Muscle layer of colon (tissue), 2 donors: ENCODE measurements around the gene POLR1A.

Source experiments
- H3K27ac ChIP-seq: one replicate; pipeline ENCODE4 v1.7.0; 2013; ENCODE audit warnings: low read depth, mild to moderate bottlenecking, low read length, moderate library complexity
- H3K27me3 ChIP-seq, 2 donors: one replicate each; pipeline ENCODE4 v1.7.0; 2013; ENCODE audit warnings: low read length in 2 of 2, mild to moderate bottlenecking in 2 of 2; ENCODE audit not compliant: insufficient read depth in 2 of 2, control insufficient read depth in 1 of 2
- H3K36me3 ChIP-seq: one replicate; pipeline ENCODE4 v1.7.0; 2013; ENCODE audit warnings: mild to moderate bottlenecking, low read length; ENCODE audit not compliant: insufficient read depth
- H3K4me1 ChIP-seq: one replicate; pipeline ENCODE4 v1.7.0; 2013; ENCODE audit warnings: mild to moderate bottlenecking, low read length; ENCODE audit not compliant: insufficient read depth
- H3K4me3 ChIP-seq, 2 donors: one replicate each; pipeline ENCODE4 v1.7.0; 2013; ENCODE audit warnings: low read length in 2 of 2, low read depth in 1 of 2, mild to moderate bottlenecking in 1 of 2, moderate library complexity in 1 of 2
- H3K9ac ChIP-seq: one replicate; pipeline ENCODE4 v1.7.0; 2013; ENCODE audit warnings: low read length
- H3K9me3 ChIP-seq: one replicate; pipeline ENCODE4 v1.7.0; 2013; ENCODE audit warnings: mild to moderate bottlenecking, low read length
- donor health status: abdominal sarcoma.
- donor health status: Adenocarcinoma of cecum.

The POLR1A gene

DNA sequence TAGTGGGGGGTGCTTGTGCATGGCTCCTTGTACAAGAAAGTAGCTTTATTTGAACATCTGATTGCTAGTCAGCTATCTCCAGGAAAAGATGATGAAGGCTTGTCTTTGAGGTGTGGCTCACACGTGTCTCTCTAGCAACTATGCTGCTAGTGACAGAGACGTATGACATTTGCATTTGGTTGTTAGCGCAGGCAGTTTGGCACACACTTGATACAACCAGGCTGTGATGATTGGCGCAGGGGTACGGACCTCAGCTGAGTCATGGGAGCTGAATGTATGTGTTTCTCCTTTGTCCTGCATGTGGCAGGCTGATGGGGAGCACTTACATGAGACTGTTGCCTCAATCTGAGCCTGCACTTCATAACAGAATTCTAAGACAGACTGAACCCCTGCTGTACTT, 30.0 kb upstream of the POLR1A start:
- H3K27me3 ChIP-seq, result no peaks in the 10 kb centered on the region
- H3K36me3 ChIP-seq, result peaks cover 94% of the 10 kb centered on the region
- H3K9me3 ChIP-seq, result no peaks in the 10 kb centered on the region
- H3K27ac ChIP-seq, result no peak overlapping the region
- no peak overlapping the region for H3K9ac ChIP-seq
- H3K4me3 ChIP-seq, result no peak overlapping the region
- H3K4me1 ChIP-seq, result no peaks in the 10 kb centered on the region

DNA sequence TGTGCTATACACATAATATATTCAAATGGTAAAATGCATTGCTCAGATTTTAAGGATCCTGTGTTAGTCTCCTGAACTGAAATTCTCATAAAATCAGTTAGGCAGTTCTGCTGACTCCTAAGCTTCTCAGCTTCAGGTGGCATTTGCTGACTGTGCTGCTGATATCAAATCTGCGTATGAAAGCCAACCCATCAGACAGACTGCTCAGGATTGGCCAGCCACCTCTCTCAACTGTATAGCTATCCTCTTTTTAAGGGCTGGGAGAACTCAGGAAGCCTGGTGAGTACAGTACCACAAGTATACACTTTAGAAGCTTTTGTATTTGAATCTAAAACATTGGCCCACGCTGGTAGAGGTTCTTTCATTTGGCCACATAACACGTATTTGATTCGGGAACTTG, 29.0 kb upstream of the POLR1A start:
- Histone ChIP-seq H3K9ac (no peak overlapping the region), H3K9me3 (no peaks in the 10 kb centered on the region)

DNA sequence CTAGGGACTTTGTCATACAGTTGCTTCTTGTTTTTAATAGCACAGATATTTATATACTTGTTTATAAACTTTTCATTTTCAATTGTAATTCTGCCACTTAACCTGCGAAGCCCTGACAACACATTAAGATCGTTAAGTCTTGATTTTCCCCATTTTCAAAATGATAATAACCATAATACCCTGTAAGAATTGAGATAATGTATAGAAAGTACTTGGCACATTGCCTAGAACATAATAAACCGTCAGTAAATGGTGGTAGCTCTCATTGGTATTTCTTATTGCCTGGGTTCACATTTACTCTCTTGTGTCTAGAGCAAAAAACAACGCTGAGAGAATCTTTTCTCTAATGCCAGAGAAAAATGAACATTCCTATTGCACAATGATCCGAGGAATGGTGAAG, 19.0 kb upstream of the POLR1A start:
- H3K4me3 ChIP-seq, result no peak overlapping the region
- no peaks in the 10 kb centered on the region for H3K9me3 ChIP-seq
- no peaks in the 10 kb centered on the region for H3K4me1 ChIP-seq
- H3K36me3 ChIP-seq, result peaks cover 93% of the 10 kb centered on the region
- no peak overlapping the region for H3K27ac ChIP-seq
- H3K9ac ChIP-seq, result no peak overlapping the region
- no peaks in the 10 kb centered on the region for H3K27me3 ChIP-seq

More for the DNA sequence above, 29.0 kb upstream of the POLR1A start:
- no peaks in the 10 kb centered on the region for H3K27me3 ChIP-seq
- H3K27ac ChIP-seq, result no peak overlapping the region
- H3K36me3 ChIP-seq, result peaks cover 86% of the 10 kb centered on the region
- H3K4me3 ChIP-seq, result no peak overlapping the region
- H3K4me1 ChIP-seq, result no peaks in the 10 kb centered on the region

DNA sequence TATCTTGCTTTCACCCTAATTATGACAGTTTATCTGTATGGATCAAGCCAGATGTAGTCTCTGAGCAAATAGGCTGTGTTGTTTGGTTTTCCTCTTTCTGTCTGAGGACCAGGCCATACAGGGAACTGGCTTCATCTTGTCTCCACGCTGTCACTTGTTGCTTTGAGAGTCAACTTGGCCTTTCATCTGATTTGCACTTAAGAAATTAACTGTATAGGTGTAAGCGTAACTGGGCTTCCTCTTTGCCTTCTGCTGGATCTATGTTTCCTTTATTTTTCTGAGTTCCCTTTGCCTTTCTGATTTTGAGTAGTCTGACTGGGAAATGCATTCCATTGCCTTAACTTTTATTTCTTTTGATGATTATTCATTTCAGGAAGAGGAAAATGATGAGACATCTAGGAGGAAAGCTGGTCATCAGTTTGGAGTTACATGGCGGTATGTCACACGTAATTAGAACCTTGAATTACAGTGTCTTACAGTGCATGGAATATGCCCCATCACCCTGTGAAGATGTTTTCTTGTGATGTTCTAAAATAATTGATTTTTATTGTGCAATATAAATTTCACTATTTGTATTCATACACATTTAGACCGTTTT, 17.7 kb upstream of the POLR1A start:
- Histone ChIP-seq H3K27ac (no peak overlapping the region), H3K9me3 (no peaks in the 10 kb centered on the region), H3K36me3 (peaks cover 95% of the 10 kb centered on the region), H3K9ac (no peak overlapping the region), H3K4me1 (no peaks in the 10 kb centered on the region), H3K4me3 (no peak overlapping the region), H3K27me3 (no peaks in the 10 kb centered on the region)

DNA sequence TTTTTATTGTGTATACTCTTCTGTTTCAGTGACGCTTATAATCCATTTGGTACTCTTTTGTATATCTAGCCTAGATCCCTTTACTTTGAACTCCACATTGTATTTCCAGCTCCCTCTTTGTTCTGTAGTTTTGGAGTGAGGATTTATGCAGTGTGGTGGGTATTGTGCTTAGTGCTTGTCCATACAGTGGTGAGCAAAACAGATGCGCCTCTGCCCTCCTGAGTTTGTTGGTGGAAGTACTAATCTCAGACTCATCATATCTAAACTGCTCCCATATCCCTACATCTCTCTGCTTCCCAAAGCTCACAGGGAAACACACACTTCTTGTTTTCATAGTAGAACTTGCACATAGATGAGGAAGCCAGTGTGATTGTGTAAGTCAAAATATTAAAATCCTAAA, 12.4 kb upstream of the POLR1A start:
- Histone ChIP-seq H3K9me3 (no peaks in the 10 kb centered on the region), H3K9ac (no peak overlapping the region), H3K27ac (no peak overlapping the region), H3K36me3 (peaks cover 77% of the 10 kb centered on the region), H3K27me3 (no peaks in the 10 kb centered on the region), H3K4me3 (no peak overlapping the region), H3K4me1 (no peaks in the 10 kb centered on the region)

DNA sequence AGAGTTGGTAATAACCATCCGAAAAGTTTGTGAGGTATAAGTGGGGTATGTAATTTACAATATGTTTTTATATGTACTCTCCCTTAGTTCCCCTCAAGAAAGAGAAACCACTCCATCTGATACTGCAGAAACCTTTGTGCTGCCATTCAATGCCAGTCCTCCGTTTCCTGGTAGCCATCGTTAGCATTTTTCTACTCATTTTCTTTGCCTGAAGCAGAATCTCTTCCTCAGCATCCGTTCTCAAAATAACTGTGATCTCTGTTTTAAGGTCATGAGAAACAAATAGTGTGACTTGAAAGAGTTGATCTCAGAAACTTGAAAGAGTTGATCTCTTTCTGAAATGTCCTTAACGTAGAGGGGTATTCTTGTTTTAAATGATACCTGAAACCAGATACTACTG, 1.3 kb upstream of the POLR1A start:
- H3K4me3 ChIP-seq, result peak overlapping the region; percentile 95 to 97
- H3K27ac ChIP-seq, result no peak overlapping the region
- peaks cover 27% of the 10 kb centered on the region for H3K4me1 ChIP-seq
- H3K27me3 ChIP-seq, result no peaks in the 10 kb centered on the region
- no peaks in the 10 kb centered on the region for H3K9me3 ChIP-seq
- peaks cover 21% of the 10 kb centered on the region for H3K36me3 ChIP-seq
- peak overlapping the region; percentile 57 for H3K9ac ChIP-seq

DNA sequence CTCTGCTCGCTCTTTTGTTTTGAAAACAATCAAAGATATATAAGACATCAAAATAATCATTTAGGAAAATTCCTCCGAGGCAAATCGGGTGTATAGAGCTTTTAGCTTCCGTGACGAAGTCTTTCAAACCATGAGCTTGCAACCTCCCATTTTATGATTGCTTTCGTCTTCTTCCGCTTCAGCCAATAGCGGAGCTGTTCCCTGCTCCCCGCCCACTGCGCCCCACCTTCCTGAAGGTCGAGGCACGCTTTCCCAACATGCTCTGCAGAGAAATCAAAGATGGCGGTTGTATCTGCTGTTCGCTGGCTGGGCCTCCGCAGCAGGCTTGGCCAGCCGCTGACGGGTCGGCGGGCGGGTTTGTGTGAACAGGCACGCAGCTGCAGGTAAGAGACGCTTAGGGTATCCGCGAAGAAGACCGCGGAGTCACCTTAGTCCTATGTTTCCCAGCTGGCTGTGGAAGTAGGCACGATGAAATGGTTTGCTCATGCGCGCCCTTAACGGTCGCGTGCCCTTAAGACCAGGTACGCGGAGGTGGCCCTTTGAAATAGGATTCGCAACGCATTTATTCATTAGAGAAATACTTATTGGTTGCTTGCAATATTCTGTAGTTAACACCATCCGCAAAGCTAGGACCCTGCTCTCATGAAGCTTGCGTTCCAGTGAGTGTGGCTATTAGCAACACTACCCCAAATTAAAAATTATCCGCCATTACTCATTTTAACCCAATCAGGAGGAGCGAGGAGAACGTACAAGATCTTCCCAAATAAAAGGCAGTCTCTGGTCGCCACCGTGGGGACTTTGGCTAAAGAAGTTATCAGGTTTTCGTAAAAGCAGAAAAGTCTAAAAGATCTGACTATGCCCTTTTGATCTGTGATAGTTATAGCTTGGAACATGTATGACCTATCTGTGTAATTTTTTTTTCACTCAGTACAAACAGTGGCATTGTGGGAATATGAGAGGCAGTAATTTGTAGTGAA, 571 bp upstream of the POLR1A start, which contains the start of gene PTCD3:
PTCD3 (plus strand) TSS at position 267 of the 977 bp plus-strand sequence; CDS start at position 280, 13 bp downstream.
- no peaks in the 10 kb centered on the region for H3K27me3 ChIP-seq
- peak within 1 kb of the TSS; percentile 96 for H3K27ac ChIP-seq
- H3K36me3 ChIP-seq, result peaks cover 18% of the 10 kb centered on the region
- H3K4me1 ChIP-seq, result peaks cover 27% of the 10 kb centered on the region
- H3K9me3 ChIP-seq, result no peaks in the 10 kb centered on the region
- H3K9ac ChIP-seq, result peak within 1 kb of the TSS; percentile 57
- H3K4me3 ChIP-seq, result peak within 1 kb of the TSS; percentile 95 to 97

DNA sequence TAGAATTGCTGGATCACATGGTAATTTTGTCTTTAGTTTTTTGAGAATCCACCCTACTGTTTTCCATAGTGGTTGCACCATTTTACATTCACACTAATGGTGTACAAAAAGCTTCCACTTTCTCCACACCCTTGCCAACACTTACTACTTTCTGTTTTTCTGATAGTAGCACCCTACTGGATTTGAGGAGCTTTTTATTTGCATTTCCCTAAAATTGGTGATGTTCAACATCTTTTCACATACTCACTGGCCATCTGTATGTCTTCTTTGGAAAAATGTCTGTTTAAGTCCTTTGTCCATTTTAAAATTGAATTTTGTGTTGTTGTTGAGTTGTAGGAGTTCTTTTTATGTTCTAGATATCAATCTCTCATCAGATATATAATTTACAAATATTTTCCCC, 3.5 kb downstream of the POLR1A start:
- Histone ChIP-seq H3K27me3 (no peaks in the 10 kb centered on the region), H3K4me3 (no peak overlapping the region), H3K9me3 (no peaks in the 10 kb centered on the region), H3K36me3 (peaks cover 21% of the 10 kb centered on the region), H3K9ac (no peak overlapping the region), H3K4me1 (peaks cover 19% of the 10 kb centered on the region), H3K27ac (no peak overlapping the region)

DNA sequence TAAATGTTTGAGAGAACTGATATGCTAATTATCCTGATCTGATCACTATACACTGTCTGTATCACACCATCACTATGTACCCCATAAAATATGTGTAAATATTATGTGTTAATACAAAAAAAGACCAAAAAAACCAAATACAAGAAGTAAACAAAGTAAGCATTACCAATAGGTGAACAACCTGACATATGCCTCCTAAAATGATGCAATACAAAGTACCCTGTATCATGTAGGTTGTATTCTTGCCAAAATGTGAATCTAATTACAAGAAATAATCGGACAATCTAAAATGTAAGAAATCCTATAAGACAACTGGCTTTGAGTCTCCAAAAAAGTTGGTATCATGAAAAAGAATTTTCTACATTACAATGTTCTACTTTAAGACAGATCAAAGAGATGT, 7.8 kb downstream of the POLR1A start:
- Histone ChIP-seq H3K27ac (no peak overlapping the region), H3K4me1 (no peaks in the 10 kb centered on the region), H3K9me3 (no peaks in the 10 kb centered on the region), H3K27me3 (no peaks in the 10 kb centered on the region), H3K9ac (no peak overlapping the region), H3K36me3 (peaks cover 26% of the 10 kb centered on the region), H3K4me3 (no peak overlapping the region)

DNA sequence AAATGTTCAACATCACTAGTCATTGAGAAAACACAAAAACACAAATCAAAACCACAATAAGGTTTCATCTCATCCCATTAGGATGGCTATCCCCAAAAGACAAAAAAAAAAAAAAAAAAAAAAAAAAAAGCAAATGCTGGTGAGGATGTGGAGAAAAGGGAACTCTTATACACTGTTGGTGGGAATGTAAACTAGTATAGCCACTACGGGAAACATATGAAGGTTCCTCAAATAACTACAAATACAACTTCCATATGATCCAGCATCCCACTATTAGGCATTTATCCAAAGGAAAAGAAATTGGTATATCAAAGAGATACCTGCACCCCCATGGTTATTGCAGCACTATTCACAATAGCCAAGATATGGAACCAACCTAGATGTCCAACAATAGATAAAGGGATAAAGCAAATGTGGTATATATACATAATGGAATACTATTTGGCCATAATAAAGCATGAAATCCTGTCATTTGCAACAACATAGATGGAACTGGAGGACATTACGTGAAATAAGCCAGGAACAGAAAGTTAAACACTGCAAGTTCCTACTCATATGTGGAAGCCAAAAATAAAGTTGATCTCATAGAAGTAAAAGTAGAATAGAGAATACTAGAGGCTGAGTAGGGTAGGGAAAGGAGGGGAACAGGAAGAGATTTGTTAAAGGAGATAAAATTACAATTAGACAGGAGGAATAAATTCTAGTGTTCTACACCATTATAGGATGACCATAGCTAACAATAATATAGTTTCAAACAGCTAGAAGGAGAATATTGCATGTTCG, 8.4 kb downstream of the POLR1A start:
- H3K36me3 ChIP-seq, result peaks cover 26% of the 10 kb centered on the region
- H3K4me1 ChIP-seq, result no peaks in the 10 kb centered on the region
- no peak overlapping the region for H3K27ac ChIP-seq
- H3K9ac ChIP-seq, result no peak overlapping the region
- no peaks in the 10 kb centered on the region for H3K9me3 ChIP-seq
- no peak overlapping the region for H3K4me3 ChIP-seq
- H3K27me3 ChIP-seq, result no peaks in the 10 kb centered on the region

DNA sequence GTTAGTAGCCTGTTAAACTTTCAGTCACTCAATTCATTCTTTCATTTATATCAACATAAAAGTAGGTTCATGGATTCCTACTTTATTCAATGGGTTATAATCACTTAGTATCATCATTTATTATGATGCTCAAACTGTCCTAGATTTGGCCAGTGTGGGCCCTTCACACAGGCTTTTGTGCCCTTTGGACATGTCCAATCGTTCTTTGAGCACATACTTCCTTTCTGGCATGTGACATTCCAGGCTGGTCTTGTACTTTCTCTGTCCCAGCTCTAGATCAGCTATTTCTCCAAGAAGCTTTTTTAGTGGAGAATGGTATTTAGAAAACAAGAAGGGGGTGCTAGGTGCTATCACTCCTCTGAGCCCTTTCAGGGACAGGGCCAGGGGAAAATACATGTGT, 11.5 kb downstream of the POLR1A start:
- H3K9ac ChIP-seq, result no peak overlapping the region

More for the DNA sequence above, 11.5 kb downstream of the POLR1A start:
- H3K4me3 ChIP-seq, result no peak overlapping the region
- no peak overlapping the region for H3K27ac ChIP-seq
- no peaks in the 10 kb centered on the region for H3K4me1 ChIP-seq
- H3K27me3 ChIP-seq, result no peaks in the 10 kb centered on the region
- H3K36me3 ChIP-seq, result peaks cover 33% of the 10 kb centered on the region
- H3K9me3 ChIP-seq, result no peaks in the 10 kb centered on the region
